CD4-positive, alpha-beta T cell treated with Interleukin-17A for 1 hour (primary cell): ENCODE measurements around the gene ADPRH.
"Not testable (repeated sequence)": the region's sequence is repeated elsewhere in the genome, so short reads cannot be mapped to it uniquely, and the experiment has no call there.

Experiments used
- DNase-seq: peaks from one replicate; pipeline ENCODE4 v3.0.0-alpha.2; 2020

ADPRH gene

DNA sequence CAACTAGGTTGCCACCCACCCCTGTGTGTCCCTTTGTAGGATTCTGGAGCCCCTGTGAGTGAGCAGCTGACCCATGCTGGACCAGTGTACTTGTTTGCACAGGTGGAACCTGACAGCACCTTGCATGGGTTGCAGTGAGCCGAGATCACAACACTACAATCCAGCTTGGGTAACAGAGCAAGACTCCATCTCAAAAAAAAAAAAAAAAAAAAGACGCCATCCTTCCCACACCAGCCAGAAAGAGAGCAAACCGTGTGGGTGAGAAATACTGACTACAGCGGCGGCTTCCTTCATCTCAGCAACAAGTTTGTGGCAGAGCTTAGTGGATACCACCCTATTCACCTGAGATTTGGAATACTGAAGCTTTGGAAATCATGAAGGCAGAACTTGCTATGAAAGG is 19.1 kb upstream of the ADPRH start:
- no peak for DNase-seq

DNA sequence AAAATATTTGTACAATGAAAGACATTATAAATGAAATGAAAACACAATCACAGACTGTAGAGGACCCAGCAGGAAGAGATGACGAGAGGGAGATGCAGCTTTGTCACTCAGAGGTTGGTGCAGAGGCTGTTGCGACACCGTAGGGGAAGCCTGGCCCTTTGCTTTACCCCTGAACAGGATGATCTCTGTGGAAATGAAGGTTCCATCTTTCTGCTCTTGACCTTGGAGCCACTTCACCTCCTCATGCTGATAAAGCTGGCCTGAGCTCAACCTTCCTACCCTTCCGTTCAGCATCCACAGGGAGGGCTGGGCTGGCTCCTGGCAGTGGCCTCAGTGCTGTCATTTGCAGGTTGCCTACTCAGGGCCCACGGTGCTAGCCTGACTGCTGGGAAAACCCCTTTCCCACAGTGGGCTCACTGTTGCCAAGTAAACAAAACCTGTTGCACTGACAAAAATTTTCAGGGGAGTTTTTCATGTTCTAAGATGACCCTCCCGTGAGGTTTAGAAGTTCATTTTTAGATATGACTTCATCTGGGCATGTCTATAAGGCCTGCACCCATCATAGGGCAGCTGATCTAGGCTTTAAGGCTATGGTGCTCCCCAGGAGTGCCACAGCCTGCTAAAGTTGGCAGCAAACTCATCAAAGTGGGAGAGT is 16.9 kb upstream of the ADPRH start:
- DNase-seq: peak; percentile 74

DNA sequence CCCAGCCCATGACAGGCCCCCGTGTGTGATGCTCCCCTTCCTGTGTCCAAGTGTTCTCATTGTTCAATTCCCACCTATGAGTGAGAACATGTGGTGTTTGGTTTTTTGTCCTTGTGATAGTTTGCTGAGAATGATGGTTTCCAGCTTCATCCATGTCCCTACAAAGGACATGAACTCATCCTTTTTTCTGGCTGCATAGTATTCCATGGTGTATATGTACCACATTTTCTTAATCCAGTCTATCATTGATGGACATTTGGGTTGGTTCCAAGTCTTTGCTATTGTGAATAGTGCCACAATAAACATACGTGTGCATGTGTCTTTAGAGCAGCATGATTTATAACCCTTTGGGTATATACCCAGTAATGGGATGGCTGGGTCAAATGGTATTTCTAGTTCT is 16.0 kb upstream of the ADPRH start:
- not testable (repeated sequence) for DNase-seq

DNA sequence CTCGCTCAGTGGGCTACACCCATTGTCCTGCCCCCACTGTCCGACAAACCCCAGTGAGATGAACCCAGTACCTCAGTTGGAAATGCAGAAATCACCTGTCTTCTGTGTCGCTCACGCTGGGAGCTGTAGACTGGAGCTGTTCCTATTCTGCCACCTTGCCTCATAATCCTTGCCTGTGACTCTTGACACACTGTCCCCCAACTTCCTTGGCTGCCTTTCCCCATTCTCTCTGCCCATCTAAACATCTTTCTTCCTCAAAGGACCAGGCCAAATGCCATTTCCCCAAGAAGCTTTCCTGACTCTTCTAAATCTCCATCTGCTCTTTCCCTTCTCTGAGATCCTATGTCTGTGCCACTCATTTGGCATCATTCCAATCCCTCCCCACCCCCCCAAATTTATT is 10.1 kb upstream of the ADPRH start:
- no peak for DNase-seq

DNA sequence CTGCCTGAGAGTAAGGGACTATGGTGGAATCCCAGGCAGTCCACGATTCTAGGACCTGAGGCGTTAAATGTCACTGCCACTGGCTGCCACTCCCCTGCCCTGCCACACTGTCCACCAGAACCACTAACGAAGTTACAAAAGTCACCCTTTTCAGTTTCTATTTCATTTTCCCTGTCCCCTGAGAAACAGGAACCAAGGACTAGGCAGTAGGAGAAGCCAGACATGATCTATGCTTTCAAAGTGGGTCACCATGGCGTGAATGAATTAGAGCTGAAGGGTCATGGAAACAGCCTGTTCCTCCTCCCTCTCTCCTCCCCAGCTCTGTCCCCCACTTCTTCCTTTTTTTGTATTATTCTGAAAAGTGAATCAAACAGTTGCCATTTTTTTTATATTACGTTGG is 9.1 kb upstream of the ADPRH start:
- peak; percentile 33 for DNase-seq

DNA sequence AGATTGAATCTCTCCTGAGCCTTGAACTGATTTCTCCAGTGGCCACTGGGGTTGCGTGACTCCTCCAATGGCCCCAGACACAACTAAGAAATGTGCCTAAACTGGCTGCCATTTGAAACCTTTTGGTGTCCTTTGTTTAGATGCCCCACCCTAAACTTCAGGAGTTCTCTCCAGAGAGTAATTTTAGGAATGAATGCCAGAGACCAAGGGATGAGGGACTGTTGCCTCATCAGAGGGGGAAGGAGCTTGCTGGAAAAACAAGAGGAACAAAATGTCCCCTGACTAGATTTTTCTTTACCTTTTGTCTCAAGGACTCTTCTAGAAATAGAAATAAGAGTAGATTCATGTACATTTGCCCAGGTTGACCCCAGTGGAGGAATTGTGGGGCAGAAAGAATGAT is 8.1 kb upstream of the ADPRH start:
- no peak for DNase-seq

DNA sequence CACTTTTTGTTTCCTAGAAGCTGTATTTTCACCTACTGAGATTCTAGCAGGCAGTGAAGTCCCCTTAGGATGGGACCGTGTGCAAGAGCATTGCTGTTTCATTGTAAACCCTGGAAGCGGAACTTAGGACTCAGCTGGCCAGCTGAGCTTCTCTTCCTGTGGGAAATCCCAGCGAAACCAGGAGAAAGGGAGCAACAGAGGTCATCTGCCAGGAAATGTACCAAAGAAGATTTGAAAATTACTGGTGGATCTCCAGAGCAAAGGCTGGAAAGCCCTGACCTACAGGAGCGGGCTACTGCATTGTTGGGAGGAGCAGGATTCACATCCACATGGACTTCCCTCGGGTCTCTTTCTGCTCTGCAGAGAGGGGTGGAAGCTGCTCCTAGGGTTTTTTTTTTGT is 7.6 kb upstream of the ADPRH start:
- DNase-seq: no peak

DNA sequence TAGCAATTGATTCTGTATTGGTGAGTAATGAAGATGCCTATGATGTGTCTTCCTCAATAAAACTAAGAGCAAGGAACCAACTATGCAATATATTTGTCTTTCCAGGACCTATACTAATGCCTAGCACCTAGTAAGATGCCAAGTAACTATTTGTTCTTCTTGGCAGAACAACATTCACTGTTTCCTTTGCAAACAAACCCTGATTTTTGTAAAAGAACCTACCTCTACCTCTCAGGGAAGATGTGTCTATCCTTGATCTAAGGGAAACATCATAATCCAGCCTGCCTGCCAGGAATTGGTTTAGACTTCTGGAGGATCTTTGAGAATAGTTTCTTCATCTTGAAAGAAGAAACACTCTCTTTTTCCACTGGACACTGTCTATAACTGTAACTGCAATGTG is 3.8 kb upstream of the ADPRH start:
- no peak for DNase-seq

DNA sequence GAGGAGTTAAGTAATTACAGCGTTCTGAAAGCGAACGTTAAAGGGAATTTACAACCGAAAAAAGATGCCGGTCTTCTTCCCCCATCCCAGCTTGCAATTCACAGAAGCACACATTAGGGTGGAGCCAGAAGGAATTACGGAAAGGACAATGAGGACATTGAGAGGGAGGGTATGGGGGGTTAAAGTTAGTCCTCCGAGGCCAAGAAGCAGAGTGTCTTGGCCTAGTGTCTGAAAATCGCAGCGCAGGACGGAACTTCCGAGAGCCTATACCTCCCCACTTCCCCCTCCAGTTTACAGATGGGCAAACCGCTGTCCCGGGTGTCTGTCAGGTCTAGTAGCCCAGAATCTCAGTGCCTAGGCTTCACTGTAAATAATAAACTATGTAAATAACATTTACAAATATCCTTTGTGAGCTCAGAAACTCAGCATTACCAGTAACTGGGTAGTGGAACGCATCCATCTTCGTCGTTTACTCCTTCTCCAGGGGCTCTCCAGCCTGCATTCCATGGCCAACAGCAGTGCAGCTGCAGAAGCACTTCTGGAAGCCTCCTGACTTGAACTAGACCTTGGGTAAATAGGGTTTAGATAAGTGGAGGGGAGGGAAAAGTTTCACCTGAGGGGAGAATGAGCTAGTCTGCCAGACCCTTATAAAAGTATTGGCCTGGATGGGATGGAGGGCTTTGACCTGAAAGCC is 922 bp downstream of the ADPRH start:
- peak; percentile 42 for DNase-seq

DNA sequence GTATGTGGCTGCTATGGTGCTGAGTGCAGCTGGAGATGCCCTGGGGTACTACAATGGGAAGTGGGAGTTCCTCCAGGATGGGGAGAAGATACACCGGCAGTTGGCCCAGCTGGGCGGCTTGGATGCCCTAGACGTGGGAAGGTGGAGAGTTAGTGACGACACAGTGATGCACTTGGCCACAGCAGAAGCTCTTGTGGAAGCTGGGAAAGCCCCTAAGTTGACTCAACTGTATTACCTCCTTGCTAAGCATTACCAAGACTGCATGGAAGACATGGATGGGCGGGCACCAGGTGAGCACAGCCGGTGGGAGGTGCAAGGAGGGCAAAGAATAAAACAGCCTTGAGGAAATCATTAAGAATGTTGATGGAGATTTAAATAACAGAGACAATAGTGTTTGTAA is 2.9 kb downstream of the ADPRH start:
- peak; percentile 33 for DNase-seq

DNA sequence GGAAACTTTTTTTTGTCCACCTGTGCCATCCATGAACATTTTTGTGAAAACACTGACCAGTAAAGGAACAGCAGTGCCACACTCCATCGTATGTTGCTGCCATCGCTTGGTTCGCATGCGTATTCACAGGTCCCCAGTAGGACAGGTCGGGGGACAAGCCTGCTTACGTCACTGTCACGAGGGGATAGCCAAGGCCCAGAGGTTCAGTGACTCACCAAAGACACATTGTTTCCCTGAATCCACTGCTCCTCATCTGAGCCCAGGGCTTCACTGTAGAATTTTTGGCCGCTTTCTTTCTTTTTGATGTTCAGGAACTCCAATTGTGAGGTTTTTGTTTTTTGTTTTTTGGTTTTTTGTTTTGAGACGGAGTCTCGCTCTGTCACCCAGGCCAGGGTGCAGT is 5.9 kb downstream of the ADPRH start:
- no peak for DNase-seq

DNA sequence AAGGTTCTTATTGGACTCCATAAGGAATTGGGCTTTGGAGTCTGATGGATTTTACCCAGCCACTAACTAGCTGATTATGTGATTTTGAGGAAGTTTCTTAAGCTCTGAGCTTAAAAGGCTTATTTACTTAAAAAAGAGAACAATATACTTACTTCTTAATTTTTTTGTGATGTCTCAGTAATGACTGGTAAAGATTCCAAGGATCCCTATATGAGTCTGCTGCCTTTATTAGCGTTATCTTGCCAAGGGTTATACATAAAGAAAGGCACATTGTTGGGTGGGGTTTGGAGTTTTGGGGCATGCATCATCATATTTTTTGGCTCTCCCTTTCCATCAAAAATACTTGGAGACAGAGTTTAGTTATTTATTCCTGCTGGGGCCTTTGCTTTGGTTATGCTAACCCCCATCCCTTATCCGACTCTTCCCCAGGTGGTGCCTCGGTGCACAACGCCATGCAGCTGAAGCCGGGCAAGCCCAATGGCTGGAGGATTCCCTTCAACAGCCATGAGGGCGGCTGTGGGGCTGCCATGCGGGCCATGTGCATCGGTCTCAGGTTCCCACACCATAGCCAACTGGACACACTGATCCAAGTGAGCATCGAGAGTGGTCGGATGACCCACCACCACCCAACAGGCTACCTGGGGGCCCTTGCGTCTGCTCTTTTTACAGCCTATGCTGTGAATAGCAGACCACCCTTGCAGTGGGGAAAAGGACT is 6.7 kb downstream of the ADPRH start:
- no peak for DNase-seq

DNA sequence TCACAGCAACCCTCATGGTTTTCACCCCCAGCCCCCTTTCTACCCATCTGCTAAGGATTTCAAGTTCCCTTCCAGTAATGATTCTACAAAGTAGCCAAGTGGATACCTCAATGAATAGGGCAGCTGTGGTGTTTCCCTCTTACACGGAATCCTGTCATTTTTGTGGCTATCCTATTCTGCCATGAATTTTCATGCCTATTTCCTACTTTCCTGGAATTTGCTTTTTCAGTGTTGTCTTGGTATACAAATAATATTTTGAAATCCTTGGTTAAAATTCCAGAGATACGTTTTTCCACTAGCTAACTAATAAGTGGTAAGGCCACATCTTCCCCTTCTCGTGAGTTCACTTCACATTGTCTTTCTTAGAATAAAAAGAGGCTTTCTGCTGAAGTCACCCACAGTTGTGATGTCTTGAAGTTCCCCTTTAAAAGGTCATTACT is 7.5 kb downstream of the ADPRH start:
- DNase-seq: no peak

DNA sequence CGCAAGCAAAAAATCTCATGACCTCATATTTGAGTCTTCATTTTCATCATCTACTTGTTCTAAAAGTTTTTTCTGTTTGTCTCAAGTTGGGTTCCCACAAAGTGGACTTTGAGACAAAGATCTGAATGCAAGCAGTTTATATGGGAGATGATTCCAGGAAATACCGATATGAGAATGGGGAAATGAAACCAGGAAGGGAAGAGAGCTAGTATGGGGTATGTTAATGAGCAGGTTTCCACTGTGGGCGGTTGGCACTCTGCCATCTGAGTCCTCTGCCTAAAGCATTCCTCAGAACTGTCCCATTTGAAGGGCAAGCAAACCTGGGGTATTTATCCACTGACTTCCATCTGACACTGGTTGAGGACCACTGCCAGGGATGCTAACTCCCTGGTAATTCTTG is 8.8 kb downstream of the ADPRH start:
- DNase-seq: peak; percentile 15

DNA sequence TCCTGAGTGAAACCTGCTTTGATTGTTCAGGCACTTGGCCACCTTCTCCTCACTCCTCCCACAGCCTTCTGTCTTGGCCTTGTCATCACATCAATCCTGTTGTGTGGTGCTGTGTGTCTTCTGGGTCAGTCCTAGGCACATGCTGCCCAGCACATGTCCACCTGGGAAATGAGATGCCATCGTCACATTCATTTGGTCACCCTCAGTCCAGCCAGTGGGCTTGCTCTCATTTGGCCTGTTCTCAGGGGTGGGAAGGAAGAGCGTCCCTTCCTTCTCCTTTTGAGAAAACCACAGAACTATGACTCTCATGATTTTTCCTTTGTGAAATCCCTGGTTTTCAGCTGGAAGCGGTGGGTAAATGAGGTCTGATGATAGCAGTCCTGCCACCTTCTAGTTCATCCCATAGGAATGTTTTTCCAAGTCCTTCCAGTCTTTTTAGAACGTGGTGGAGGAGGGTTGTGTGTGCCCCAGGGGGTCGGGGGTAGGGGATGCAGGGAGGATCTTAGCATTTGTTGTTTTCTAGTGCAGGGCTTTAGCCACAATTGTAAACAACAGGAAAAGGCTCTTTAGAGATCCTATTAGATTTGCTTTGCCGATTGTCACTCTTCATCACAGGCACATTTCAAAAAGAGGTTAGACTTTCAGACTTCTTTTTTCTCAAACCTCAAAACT is 9.9 kb downstream of the ADPRH start:
- DNase-seq: no peak

DNA sequence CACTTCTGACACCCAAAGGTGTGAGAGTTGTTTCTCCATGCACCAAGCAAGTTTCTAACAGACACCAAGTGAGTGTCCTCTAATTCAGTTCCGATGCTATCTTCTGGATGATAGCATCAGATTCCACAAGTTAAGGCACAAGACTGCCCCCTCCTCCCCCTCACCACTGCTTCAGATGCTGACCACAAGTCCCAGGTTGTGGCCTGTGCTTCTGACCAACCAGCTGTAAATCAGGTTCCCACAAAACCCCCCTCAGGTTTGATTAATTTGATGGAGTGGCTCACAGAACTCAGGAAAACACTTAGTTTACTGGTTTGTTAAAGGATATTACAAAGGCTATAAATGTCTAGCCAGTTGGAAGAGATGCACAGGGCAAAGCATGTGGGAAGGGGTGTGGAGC is 11.4 kb downstream of the ADPRH start:
- no peak for DNase-seq

DNA sequence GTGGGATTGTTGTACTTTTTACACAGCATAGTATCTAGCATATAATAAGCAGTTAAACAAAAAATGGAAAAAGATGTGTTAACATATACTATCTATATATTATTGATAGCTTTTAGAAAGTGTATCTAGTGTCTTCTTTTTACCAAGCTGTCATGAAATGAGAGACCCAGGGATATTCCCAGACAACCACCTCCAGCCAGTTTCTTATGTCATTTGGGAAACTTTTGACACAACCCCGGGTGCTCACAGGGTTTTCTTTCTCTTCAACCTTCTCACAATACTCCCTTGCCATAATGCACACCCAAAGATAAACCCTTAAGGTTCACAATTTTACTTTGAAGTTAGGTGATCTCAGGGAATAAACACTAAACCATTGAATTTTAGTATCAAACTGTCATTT is 13.6 kb downstream of the ADPRH start:
- DNase-seq: no peak

DNA sequence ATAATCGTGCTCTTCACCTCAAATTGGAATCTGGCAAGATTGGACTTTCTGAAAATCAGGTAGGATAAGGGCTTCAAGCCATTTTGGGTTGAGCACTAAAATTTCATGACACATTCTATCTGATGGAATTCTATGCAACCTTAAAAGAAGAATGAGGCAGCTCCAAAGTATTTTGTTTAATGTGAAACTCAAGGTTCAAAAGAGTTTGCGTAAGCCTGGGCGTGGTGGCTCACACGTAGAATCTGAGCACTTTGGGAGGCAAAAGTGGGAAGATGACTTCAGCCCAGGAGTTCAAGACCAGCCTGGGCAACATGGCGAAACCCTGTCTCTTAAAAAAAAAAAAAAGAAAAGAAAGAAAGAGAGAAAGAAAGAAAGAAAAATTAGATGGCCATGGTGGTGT is 14.8 kb downstream of the ADPRH start:
- DNase-seq: no peak

DNA sequence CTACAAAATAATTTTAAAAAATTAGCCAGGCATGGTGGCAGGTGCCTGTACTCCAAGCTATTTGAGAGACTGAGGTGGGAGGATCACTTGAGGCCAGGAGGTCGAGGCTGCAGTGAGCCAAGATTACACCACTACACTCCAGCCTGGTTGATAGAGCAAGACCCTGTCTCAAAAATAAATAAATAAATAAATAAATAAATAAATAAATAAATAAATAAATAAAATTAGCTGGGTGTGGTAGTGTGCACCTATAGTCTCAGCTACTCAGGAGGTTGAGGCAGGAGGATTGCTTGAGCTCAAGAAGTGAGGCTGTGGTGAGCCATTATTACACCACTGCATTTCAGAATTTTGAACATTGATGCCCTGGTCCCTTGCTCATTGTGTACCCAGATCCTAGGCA is 15.6 kb downstream of the ADPRH start:
- DNase-seq: not testable (repeated sequence)

DNA sequence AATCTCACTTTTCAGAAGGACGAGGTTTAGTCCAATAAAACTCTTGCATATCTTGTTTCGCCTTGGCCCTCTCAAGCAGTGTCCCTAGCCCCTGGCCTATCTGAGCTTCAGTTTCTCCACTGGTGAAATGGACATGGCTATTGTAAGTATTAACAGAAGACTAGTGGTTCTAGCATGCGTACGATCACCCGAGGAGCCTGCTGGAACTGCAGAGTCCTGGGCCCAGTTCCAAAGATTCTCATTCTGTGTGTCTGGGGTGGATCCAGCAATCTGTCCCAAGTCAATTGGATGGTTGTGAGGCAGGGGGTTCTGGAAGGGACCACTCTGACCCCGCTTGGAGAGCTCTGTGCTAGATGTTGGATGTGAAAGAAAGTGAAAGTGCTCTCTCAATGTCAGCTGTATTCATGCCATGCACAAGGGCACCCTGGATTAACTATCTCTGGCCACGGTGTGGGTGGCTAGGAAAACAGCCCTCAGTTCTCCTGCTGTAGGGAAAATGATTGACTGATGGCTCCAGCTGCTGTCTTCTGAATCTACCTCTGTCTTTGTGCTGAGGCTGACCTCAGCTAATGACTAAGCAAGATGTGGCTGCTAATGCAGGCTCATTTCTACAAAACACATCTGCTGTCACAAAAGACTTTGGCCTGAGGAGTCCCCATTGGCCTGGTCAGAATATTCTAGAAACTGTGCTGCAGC is 16.5 kb downstream of the ADPRH start:
- no peak for DNase-seq

DNA sequence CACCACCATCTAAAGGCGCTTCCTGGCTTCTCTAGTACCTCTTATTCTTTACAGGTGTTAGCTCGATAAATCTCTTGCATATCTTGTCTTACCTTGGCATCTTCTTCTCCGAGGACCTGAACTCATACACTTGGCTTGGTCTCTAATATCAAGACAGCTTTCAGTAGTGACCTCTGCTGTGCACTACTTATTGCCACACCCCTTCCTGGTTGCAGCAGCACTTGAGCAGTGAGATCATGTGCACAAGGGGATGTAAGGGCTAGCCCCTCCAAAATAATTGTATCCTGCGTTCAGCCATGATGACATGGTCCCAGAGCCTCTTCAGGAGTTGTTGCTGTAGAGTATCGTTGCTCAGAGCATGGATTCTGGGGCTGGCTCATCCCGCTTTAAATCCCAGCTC is 17.1 kb downstream of the ADPRH start:
- no peak for DNase-seq

DNA sequence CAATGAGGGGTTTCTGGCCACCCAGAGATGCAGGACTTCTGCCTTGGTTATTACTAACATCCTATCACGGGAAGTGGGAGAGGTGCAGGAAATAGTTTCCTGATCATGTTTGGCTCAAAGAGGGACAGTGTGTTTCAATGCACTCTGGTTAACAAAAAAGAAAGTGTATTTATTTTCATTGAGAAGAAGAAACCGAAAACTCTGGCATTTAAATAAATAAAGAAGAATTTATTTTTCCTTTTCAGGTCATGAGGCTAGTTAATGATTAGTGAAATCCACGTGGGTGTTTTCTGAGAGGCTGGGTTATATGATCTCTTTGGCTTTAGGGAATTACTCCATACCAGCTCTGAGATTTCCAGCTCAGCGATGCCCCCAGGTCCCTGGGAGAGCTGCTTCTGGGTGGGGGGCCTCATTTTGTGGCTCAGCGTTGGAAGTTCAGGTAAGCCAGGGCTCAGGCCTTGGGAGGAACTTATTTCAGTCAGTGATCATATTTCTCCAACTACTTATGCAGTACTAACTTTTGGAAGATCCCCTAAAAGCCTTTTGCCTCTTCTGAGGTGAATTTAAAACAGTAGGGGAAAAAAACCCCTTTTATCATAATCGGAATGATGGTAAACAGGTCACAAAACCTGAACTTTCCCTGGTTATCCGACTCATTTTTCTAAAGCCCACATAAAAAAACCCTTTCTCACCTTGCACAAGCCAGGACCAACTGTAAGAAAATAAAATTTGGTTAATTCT is 18.4 kb downstream of the ADPRH start, which contains the start of gene PLA1A:
PLA1A (plus strand) TSS at position 338 of the 741 bp plus-strand sequence; CDS start at position 367, 29 bp downstream.
- no peak for DNase-seq
